HepG2 (cell line): Measurements from ENCODE around the gene RAD21L1. TPM values are rescaled to one million over a fixed set of nuclear protein-coding genes. Genes with fewer than 3 reads are reported as not detected.

ENCODE experiments used
- MEIS1 ChIP-seq: sonication (generic); formaldehyde crosslinking; IDR thresholded peaks from 2 replicates; pipeline ENCODE4 v1.9.0; 2021; ENCODE audit warnings: mild to moderate bottlenecking, missing genetic modification reagents, moderate library complexity, borderline replicate concordance
- NFIB ChIP-seq: sonication (generic); formaldehyde crosslinking; IDR thresholded peaks from 2 replicates; pipeline ENCODE4 v1.9.0; 2021; ENCODE audit warnings: missing genetic modification reagents, mild to moderate bottlenecking, borderline replicate concordance
- ONECUT2 ChIP-seq: sonication (generic); formaldehyde crosslinking; IDR thresholded peaks from 2 replicates; pipeline ENCODE4 v1.4.0; 2020; ENCODE audit warnings: missing genetic modification reagents
- POGZ ChIP-seq: sonication (generic); formaldehyde crosslinking; IDR thresholded peaks from 2 replicates; pipeline ENCODE4 v1.4.0; 2020; ENCODE audit warnings: mild to moderate bottlenecking, missing genetic modification reagents
- RCOR2 ChIP-seq: IDR thresholded peaks from 2 replicates; pipeline ENCODE4 v1.6.1; 2016; ENCODE audit warnings: missing biosample characterization, missing genetic modification reagents
- ZFP36 ChIP-seq: fragments of 150-350 bp; IDR thresholded peaks from 2 replicates; pipeline ENCODE4 v1.6.1; 2018; ENCODE audit warnings: borderline replicate concordance, low read length, low read depth; ENCODE audit not compliant: partially characterized antibody
- ZMYM3 ChIP-seq: sonication (generic); formaldehyde crosslinking; IDR thresholded peaks from 2 replicates; pipeline ENCODE4 v1.5.1; 2020; ENCODE audit warnings: mild to moderate bottlenecking, missing genetic modification reagents
- ZNF747 ChIP-seq: sonication (generic); formaldehyde crosslinking; IDR thresholded peaks from 2 replicates; pipeline ENCODE4 v1.8.1; 2023; ENCODE audit warnings: missing genetic modification reagents, mild to moderate bottlenecking, borderline replicate concordance
- polyA plus RNA-seq, 8 experiments: library from polyadenylated mRNA; depleted of rRNA in 3 of 8; stranded (reverse) in 7 of 8; unstranded in 1 of 8; fragments of >200 nt; fragmentation: Illumina TruSeq in 4 of 8; extraction: Trizol in 4 of 8; gene quantifications; 2 replicates each; pipeline versions ENCODE4 v1.2.1 to v1.2.3, GENCODE V29; 2011 to 2016; ENCODE audit warnings: low read depth in 4 of 8, missing spikeins in 1 of 8, mixed read lengths in 1 of 8; ENCODE audit not compliant: insufficient read depth in 1 of 8
- total RNA-seq, 5 experiments: library from RNA; depleted of rRNA; stranded (reverse); fragments of >200 nt; fragmentation: Illumina TruSeq; extraction: Trizol; gene quantifications; 2 replicates each; pipeline ENCODE4 v1.2.3, GENCODE V29; 2016; ENCODE audit warnings: low read depth in 1 of 5
- TF ChIP-seq, protein P1 (sequence below), 2 experiments: sonication (generic) in 1 of 2; formaldehyde crosslinking in 1 of 2; IDR thresholded peaks; 2 replicates each; pipeline versions ENCODE4 v1.4.0 to v1.6.1; 2016 to 2020; ENCODE audit warnings: borderline replicate concordance in 1 of 2, low read depth in 1 of 2, mild to moderate bottlenecking in 1 of 2, missing genetic modification reagents in 1 of 2
- TF ChIP-seq, protein P2 (sequence below): sonication (generic); formaldehyde crosslinking; IDR thresholded peaks from 2 replicates; pipeline ENCODE4 v1.5.1; 2020; ENCODE audit warnings: mild to moderate bottlenecking, missing genetic modification reagents, moderate library complexity

The RAD21L1 gene
- total and polyA plus RNA-seq, 2 of the 13 experiments (the other 11 are each of a cell fraction or from before 2014, with no cell fraction given) = not detected

GRCh38 chr20:1265916-1266166, 40.0 kb downstream of the RAD21L1 start (continued):
- TF ChIP-seq, protein P1, sequence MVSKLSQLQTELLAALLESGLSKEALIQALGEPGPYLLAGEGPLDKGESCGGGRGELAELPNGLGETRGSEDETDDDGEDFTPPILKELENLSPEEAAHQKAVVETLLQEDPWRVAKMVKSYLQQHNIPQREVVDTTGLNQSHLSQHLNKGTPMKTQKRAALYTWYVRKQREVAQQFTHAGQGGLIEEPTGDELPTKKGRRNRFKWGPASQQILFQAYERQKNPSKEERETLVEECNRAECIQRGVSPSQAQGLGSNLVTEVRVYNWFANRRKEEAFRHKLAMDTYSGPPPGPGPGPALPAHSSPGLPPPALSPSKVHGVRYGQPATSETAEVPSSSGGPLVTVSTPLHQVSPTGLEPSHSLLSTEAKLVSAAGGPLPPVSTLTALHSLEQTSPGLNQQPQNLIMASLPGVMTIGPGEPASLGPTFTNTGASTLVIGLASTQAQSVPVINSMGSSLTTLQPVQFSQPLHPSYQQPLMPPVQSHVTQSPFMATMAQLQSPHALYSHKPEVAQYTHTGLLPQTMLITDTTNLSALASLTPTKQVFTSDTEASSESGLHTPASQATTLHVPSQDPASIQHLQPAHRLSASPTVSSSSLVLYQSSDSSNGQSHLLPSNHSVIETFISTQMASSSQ (IDR thresholded peaks at IDR 0.05; ENCODE audit: low read depth) = no peak
- TF ChIP-seq, protein P1 (CRISPR knock-in tag; IDR thresholded peaks at IDR 0.05; ENCODE audit: borderline replicate concordance) = peak; percentile 35; the same call in 1 of the 2 replicates
- TF ChIP-seq ZNF747 (CRISPR knock-in tag) (no peak), POGZ (no peak), ZMYM3 (peak; percentile 97), RCOR2 (CRISPR knock-in tag) (peak; percentile 66; the same call in 1 of the 2 replicates), MEIS1 (CRISPR knock-in tag) (peak; percentile 56; the same call in 1 of the 2 replicates), ONECUT2 (CRISPR knock-in tag) (no peak), ZFP36 (peak; percentile 47), NFIB (CRISPR knock-in tag) (no peak)
- TF ChIP-seq, protein P2, sequence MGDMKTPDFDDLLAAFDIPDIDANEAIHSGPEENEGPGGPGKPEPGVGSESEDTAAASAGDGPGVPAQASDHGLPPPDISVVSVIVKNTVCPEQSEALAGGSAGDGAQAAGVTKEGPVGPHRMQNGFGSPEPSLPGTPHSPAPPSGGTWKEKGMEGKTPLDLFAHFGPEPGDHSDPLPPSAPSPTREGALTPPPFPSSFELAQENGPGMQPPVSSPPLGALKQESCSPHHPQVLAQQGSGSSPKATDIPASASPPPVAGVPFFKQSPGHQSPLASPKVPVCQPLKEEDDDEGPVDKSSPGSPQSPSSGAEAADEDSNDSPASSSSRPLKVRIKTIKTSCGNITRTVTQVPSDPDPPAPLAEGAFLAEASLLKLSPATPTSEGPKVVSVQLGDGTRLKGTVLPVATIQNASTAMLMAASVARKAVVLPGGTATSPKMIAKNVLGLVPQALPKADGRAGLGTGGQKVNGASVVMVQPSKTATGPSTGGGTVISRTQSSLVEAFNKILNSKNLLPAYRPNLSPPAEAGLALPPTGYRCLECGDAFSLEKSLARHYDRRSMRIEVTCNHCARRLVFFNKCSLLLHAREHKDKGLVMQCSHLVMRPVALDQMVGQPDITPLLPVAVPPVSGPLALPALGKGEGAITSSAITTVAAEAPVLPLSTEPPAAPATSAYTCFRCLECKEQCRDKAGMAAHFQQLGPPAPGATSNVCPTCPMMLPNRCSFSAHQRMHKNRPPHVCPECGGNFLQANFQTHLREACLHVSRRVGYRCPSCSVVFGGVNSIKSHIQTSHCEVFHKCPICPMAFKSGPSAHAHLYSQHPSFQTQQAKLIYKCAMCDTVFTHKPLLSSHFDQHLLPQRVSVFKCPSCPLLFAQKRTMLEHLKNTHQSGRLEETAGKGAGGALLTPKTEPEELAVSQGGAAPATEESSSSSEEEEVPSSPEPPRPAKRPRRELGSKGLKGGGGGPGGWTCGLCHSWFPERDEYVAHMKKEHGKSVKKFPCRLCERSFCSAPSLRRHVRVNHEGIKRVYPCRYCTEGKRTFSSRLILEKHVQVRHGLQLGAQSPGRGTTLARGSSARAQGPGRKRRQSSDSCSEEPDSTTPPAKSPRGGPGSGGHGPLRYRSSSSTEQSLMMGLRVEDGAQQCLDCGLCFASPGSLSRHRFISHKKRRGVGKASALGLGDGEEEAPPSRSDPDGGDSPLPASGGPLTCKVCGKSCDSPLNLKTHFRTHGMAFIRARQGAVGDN = no peak
